HG02763 (cell line): ENCODE data around the gene MYBPC1.
"Not testable (repeated sequence)": the region's sequence is repeated elsewhere in the genome, so short reads cannot be mapped to it uniquely, and the experiment has no call there.

Source experiments
- ATAC-seq: cut with Tn5 transposase; IDR thresholded peaks from one replicate; pipeline ENCODE4 v1.9.1; 2021; ENCODE audit warnings: mild to moderate bottlenecking, moderate library complexity; ENCODE audit not compliant: unreplicated experiment

The MYBPC1 gene

DNA sequence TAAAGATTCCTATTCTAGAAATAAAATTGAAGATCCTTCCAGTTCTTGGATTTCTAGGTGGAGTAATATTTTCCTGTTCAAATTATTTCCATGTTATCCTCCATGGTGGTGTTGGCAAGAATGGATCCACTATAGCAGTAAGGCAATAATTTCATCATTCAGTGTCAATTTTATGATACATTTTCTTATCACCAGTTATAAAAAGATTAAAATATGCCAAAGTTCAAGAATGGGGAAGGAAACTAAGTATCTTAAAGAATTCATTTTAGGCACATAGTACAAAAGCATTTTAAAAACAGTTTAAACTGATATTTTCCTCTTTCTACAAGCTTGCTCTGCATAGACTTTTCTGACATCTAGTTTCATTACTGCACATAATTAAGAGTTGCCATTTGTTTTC, 125.3 kb downstream of the MYBPC1 start:
- no peak for ATAC-seq

DNA sequence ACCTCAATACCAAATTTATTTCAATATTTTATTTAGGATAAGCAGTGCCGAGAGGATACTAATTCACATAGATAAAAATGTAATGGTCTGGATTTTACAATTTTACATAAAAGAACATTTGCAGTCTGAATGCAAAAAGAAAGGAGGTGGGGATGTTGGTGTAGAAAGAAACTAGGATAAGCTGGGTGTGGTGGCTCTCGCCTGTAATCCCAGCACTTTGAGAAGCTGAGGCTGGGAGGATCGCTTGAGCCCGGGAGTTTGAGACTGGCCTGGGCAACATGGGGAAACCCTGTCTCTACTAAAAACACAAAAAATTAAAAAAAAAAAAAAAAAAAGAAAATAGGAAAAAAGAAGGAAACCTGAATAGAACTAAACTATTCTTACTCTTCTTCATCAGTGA, 127.6 kb downstream of the MYBPC1 start:
- no peak for ATAC-seq

DNA sequence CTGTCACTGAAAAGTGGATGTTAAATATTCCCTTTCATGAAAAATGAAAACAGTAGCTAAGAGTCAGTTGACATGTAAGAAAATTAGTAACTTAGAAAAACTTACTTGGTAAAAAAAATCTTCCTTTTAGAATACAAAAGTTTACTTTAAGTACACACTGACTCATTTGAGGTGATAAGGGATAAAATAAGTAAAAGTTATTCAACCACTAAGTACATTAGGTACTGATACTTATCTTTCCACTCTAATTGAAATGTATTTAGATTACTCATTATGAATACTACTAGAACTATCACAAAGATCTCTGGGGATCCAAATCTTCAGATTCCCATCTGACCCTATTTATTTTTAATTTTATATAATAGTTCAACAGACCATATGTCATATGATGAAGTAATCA, 132.3 kb downstream of the MYBPC1 start:
- no peak for ATAC-seq

DNA sequence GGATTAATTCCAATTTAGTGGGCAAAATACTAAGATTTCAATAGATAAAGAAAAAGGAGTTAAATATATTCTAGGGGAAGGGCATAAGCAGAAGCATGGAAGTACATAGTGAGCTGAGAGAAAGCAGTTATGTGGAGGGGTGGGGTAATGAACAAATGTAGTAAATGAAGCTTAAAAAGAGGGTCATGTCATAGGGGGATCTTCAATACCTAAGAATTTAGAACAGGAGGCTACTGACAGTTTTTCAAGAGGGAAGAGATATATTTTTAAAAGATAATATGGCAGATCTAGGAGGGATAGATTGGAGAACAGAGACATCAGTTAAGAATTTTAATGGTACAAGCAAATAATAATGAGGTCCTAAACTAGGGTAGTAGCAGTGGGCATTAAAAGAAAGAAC, 135.1 kb downstream of the MYBPC1 start:
- ATAC-seq, result no peak

GRCh38 chr12:101732318-101732717, 137.5 kb downstream of the MYBPC1 start:
- ATAC-seq, result no peak

GRCh38 chr12:101733166-101733565, 138.4 kb downstream of the MYBPC1 start:
- ATAC-seq, result no peak

- not testable (repeated sequence) for ATAC-seq
Measured at GRCh38 chr12:101734482-101734881, 139.7 kb downstream of the MYBPC1 start.
